Sigmoid colon (tissue), 4 donors: ENCODE data around the gene SLC6A4.

ENCODE experiments used
- EP300 ChIP-seq, 4 donors: sonication (generic); formaldehyde crosslinking; IDR thresholded peaks; one replicate each; pipeline ENCODE4 v1.6.1; 2017; ENCODE audit warnings: antibody characterized with exemption in 4 of 4
- TF ChIP-seq, protein P1 (sequence below), 4 experiments: fragments of 450-650 bp in 3 of 4; fragments of 200-600 bp in 1 of 4; IDR thresholded peaks; one replicate each; pipeline ENCODE4 v1.5.1; 2016 to 2019; ENCODE audit warnings: antibody characterized with exemption in 4 of 4, mild to moderate bottlenecking in 3 of 4, moderate library complexity in 2 of 4

DNA sequence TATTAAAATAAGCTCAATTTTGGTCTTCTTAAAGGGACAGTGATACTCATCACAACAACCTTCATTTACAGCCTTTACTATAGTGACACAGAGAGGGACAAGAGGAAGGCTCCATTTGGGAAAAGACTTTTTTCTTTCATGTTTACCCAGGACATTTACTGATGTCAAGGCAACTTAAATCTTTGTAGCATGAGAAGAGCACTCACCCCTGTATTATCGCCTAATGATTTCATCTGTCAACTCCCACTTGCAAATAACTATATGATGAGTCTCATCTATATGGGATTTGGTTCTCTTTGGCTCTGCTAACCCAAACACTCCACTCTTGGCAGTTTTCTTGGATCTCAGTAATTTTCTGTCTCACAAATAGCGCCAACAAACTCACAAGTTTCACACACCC lies 32.1 kb upstream of the SLC6A4 start:
- no peak for TF ChIP-seq EP300 (IDR thresholded peaks at IDR 0.05)
- TF ChIP-seq, protein P1, sequence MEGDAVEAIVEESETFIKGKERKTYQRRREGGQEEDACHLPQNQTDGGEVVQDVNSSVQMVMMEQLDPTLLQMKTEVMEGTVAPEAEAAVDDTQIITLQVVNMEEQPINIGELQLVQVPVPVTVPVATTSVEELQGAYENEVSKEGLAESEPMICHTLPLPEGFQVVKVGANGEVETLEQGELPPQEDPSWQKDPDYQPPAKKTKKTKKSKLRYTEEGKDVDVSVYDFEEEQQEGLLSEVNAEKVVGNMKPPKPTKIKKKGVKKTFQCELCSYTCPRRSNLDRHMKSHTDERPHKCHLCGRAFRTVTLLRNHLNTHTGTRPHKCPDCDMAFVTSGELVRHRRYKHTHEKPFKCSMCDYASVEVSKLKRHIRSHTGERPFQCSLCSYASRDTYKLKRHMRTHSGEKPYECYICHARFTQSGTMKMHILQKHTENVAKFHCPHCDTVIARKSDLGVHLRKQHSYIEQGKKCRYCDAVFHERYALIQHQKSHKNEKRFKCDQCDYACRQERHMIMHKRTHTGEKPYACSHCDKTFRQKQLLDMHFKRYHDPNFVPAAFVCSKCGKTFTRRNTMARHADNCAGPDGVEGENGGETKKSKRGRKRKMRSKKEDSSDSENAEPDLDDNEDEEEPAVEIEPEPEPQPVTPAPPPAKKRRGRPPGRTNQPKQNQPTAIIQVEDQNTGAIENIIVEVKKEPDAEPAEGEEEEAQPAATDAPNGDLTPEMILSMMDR (IDR thresholded peaks at IDR 0.05): no peak
